SK-N-MC (cell line): Measurements from ENCODE around the gene CDC45.

ENCODE experiments used
- DNase-seq: peaks from one replicate; pipeline ENCODE4 v3.0.0-alpha.2; 2011; ENCODE audit warnings: low read depth, low spot score
- H3K27ac ChIP-seq: fragments of 200-600 bp; sonication (generic); 2 replicates; pipeline ENCODE4 v1.5.1; 2016; ENCODE audit warnings: mixed run types
- H3K36me3 ChIP-seq: fragments of 200-600 bp; sonication (generic); 2 replicates; pipeline ENCODE4 v1.6.1; 2017; ENCODE audit warnings: antibody characterized with exemption, low read length, mixed read lengths; ENCODE audit not compliant: insufficient read depth
- H3K4me3 ChIP-seq: fragments of 200-600 bp; sonication (generic); 2 replicates; pipeline ENCODE4 v1.5.1; 2016
- H3K9ac ChIP-seq: fragments of 200-600 bp; sonication (generic); 2 replicates; pipeline ENCODE4 v1.8.0; 2017; ENCODE audit warnings: mixed run types, mixed read lengths; ENCODE audit not compliant: insufficient read length
- H3K9me3 ChIP-seq: fragments of 200-600 bp; sonication (generic); 2 replicates; pipeline ENCODE4 v1.6.1; 2017; ENCODE audit warnings: low read depth, mild to moderate bottlenecking, antibody characterized with exemption, low read length, moderate library complexity, mixed read lengths
- EZH2 ChIP-seq: fragments of 200-600 bp; sonication (generic); IDR thresholded peaks from one replicate; pipeline ENCODE4 v1.6.1; 2017; ENCODE audit warnings: antibody characterized with exemption
- FOXP2 ChIP-seq: optimal IDR thresholded peaks from 2 replicates; pipeline ENCODE3; 2011; ENCODE audit warnings: mild to moderate bottlenecking, moderate library complexity; ENCODE audit not compliant: insufficient read depth; ENCODE audit errors: extremely low read length, control extremely low read depth
- POLR2AphosphoS5 ChIP-seq: IDR thresholded peaks from 2 replicates; pipeline ENCODE4 v1.6.1; 2012; ENCODE audit warnings: mild to moderate bottlenecking, low read depth, low read length, borderline replicate concordance

The CDC45 gene

GRCh38 chr22:19446603-19447329, 33.0 kb upstream of the CDC45 start:
- Histone ChIP-seq H3K9ac (peak overlapping the region; percentile 92), H3K9me3 (no peaks in the 10 kb centered on the region), H3K36me3 (peaks cover 35% of the 10 kb centered on the region; the same call in 1 of the 2 replicates), H3K4me3 (peak overlapping the region; percentile 78), H3K27ac (no peak overlapping the region)
- TF ChIP-seq FOXP2 (no peak), EZH2 (no peak), POLR2AphosphoS5 (no peak)
- DNase-seq, result no peak

- no peaks in the 10 kb centered on the region for H3K9me3 ChIP-seq
- peak within 1 kb of the TSS; percentile 78 for H3K4me3 ChIP-seq
- 0 out of 2 replicates have a peak within 1 kb of the TSS, but pooled peaks have one; percentile 58 for H3K27ac ChIP-seq
- H3K36me3 ChIP-seq, result peaks cover 36% of the 10 kb centered on the region; the same call in 1 of the 2 replicates
- TF ChIP-seq FOXP2, result no peak
- TF ChIP-seq EZH2, result no peak
- peak; percentile 89 for TF ChIP-seq POLR2AphosphoS5
- peak within 1 kb of the TSS; percentile 92 for H3K9ac ChIP-seq
- DNase-seq, result peak; percentile 63
These were observed 32.2 kb upstream of the CDC45 start, which contains the start of gene C22orf39 for GRCh38 chr22:19447330-19448075. C22orf39 (minus strand) TSS chr22:19447711; CDS start chr22:19447688, 23 bp downstream.

- TF ChIP-seq FOXP2 (no peak), EZH2 (no peak), POLR2AphosphoS5 (no peak)
- no peak for DNase-seq
- peaks cover 36% of the 10 kb centered on the region; the same call in 1 of the 2 replicates for H3K36me3 ChIP-seq
These were observed 31.6 kb upstream of the CDC45 start for GRCh38 chr22:19448076-19448607.

GRCh38 chr22:19448739-19449421, 30.8 kb upstream of the CDC45 start:
- no peak for TF ChIP-seq EZH2
- TF ChIP-seq FOXP2, result no peak
- no peak for TF ChIP-seq POLR2AphosphoS5
- no peak overlapping the region for H3K27ac ChIP-seq
- H3K9me3 ChIP-seq, result no peaks in the 10 kb centered on the region
- no peak for DNase-seq
- H3K4me3 ChIP-seq, result peak overlapping the region; percentile 78
- no peak overlapping the region for H3K9ac ChIP-seq
- H3K36me3 ChIP-seq, result peaks cover 36% of the 10 kb centered on the region; the same call in 1 of the 2 replicates

More at GRCh38 chr22:19448076-19448607, 31.6 kb upstream of the CDC45 start:
- H3K9ac ChIP-seq, result peak overlapping the region; percentile 73
- no peaks in the 10 kb centered on the region for H3K9me3 ChIP-seq
- no peak overlapping the region for H3K27ac ChIP-seq
- peak overlapping the region; percentile 78 for H3K4me3 ChIP-seq

GRCh38 chr22:19449422-19449767, 30.3 kb upstream of the CDC45 start:
- Histone ChIP-seq H3K4me3 (no peak overlapping the region), H3K9ac (no peak overlapping the region), H3K27ac (no peak overlapping the region), H3K9me3 (no peaks in the 10 kb centered on the region), H3K36me3 (peaks cover 36% of the 10 kb centered on the region; the same call in 1 of the 2 replicates)
- no peak for TF ChIP-seq FOXP2
- no peak for TF ChIP-seq POLR2AphosphoS5
- no peak for TF ChIP-seq EZH2
- no peak for DNase-seq

DNA sequence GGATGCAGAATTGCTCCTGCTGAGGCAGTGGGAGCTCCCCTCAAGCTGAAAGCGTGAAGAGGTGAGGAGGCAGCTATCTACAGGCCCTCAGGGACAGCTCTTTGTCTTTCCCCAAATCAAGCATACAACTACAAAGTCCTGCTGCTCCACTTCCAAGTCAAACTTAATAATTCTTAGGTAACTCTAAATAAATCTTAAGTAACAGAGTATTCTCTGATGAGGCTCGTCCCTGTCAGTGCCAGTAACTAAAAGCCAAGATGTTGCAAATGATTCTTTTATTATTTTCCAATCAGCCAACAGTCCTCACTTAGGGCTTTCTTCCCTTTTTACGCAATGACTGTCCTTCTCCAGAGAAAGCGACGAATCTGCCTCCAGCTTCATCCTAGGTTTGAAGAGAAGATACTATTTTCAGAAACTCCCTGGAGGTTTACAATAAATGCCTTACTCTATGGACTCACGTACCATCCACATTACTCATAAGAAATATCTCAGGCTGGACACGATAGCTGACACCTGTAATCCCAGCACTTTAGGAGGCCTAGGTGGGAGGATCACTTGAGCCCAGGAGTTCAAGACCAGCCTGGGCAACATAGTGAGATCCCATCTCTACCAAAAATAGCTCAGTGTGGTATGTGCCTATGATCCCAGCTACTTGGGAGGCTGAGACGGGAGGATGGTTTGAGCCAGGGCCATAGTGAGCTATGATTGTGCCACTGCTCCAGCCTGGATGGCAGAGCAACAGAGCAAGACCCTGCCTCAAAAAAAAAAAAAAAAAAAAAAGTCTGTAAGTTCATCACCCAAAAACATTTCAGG, 29.2 kb upstream of the CDC45 start:
- no peak overlapping the region for H3K27ac ChIP-seq
- peaks cover 37% of the 10 kb centered on the region; the same call in 1 of the 2 replicates for H3K36me3 ChIP-seq
- H3K9me3 ChIP-seq, result no peaks in the 10 kb centered on the region
- no peak for DNase-seq
- H3K4me3 ChIP-seq, result no peak overlapping the region
- no peak overlapping the region for H3K9ac ChIP-seq
- TF ChIP-seq POLR2AphosphoS5 (no peak), FOXP2 (no peak), EZH2 (no peak)

DNA sequence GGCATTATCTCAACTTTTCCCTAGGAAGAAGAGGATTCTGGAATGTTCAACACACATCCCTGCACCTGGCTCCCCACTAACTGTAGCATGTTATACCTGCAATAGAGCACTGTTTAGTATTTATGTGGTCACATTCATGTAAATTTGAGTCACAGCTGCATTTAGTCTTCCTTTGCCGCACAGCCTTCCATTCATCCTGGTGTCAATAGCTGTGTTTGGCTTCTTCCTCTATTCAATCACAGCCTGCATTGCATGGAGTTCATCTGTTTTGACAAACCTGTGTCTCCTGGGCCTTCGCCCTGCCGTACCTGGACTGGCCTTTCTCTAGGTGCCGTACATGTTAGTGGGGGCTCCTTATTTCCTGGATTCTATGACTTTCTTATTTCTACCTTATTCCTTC, 28.1 kb upstream of the CDC45 start:
- no peaks in the 10 kb centered on the region for H3K9me3 ChIP-seq
- no peak overlapping the region for H3K9ac ChIP-seq
- DNase-seq, result no peak
- no peak overlapping the region for H3K27ac ChIP-seq
- H3K4me3 ChIP-seq, result no peak overlapping the region
- H3K36me3 ChIP-seq, result peaks cover 47% of the 10 kb centered on the region
- TF ChIP-seq POLR2AphosphoS5 (no peak), EZH2 (no peak)

- TF ChIP-seq FOXP2, result no peak
- no peak for TF ChIP-seq POLR2AphosphoS5
- no peak for TF ChIP-seq EZH2
- Histone ChIP-seq H3K4me3 (no peak overlapping the region), H3K36me3 (peaks cover 59% of the 10 kb centered on the region), H3K9me3 (no peaks in the 10 kb centered on the region), H3K27ac (no peak overlapping the region), H3K9ac (no peak overlapping the region)
- no peak for DNase-seq
These were observed 26.0 kb upstream of the CDC45 start for GRCh38 chr22:19453718-19454117.
